C4-2B (cell line): ENCODE results near the gene FMO5.

Experiments
- ZFX ChIP-seq: fragments of 450-650 bp; IDR thresholded peaks from 2 replicates; pipeline ENCODE4 v1.6.1; 2017
- TF ChIP-seq, protein P1 (sequence below): fragments of 450-650 bp; conservative IDR thresholded peaks from 2 replicates; pipeline ENCODE4 v1.5.1; 2017; ENCODE audit warnings: mild to moderate bottlenecking

DNA sequence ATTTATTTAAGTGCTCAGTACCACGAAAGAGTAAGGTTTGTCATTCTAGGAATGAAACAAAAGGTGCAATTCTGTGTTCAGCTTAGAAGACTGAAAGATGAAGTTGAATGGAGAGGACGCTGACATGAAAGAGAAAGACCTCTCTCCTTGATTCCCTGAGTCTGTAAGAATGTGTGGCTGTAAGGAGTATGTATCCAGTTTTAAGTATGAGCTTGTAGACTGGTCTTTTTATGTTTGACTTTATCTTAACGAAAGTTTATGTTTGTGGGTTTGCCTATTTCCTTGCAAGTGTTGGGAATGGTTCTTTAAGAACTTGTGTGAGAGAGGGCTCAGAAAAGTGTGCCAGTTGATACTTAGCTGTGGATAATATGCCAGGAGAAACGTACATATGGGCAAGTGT, 18.7 kb upstream of the FMO5 start:
- TF ChIP-seq, protein P1, sequence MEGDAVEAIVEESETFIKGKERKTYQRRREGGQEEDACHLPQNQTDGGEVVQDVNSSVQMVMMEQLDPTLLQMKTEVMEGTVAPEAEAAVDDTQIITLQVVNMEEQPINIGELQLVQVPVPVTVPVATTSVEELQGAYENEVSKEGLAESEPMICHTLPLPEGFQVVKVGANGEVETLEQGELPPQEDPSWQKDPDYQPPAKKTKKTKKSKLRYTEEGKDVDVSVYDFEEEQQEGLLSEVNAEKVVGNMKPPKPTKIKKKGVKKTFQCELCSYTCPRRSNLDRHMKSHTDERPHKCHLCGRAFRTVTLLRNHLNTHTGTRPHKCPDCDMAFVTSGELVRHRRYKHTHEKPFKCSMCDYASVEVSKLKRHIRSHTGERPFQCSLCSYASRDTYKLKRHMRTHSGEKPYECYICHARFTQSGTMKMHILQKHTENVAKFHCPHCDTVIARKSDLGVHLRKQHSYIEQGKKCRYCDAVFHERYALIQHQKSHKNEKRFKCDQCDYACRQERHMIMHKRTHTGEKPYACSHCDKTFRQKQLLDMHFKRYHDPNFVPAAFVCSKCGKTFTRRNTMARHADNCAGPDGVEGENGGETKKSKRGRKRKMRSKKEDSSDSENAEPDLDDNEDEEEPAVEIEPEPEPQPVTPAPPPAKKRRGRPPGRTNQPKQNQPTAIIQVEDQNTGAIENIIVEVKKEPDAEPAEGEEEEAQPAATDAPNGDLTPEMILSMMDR, result no peak
- TF ChIP-seq ZFX, result no peak
